ENCODE data around the gene HRH3.

DNA sequence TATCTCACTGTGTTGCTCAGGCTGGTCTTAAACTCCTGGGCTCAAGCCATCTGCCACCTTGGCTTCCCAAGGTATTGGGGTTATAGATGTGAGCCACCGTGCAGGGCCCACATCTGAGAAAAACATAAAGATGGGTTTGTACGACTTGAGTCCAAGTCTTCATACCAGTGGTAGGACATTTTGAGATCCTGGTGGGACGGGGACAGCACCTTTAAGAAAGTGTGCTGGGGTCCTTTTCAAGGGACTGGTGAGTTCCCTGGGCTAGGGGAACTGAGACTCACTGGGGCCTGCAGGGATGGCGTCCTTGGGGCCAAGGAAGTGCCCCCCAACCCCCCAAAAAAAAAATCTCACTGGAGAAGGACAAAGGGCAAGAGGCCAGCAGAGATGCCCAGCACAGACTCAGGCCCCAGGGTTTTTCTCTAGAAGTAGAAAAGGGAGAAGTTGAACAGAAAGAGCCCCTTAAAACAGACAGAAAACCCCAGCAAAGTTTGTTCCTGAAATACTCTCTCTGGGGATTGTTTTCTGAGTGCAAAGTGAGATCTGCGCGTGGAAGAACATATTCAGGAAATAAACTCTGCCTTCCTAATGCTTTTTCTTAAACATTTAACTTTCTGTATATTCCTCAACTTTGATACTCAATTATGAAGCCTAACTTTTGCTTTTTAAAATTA, 28.9 kb upstream of the HRH3 start:
- TF ChIP-seq, protein P1, sequence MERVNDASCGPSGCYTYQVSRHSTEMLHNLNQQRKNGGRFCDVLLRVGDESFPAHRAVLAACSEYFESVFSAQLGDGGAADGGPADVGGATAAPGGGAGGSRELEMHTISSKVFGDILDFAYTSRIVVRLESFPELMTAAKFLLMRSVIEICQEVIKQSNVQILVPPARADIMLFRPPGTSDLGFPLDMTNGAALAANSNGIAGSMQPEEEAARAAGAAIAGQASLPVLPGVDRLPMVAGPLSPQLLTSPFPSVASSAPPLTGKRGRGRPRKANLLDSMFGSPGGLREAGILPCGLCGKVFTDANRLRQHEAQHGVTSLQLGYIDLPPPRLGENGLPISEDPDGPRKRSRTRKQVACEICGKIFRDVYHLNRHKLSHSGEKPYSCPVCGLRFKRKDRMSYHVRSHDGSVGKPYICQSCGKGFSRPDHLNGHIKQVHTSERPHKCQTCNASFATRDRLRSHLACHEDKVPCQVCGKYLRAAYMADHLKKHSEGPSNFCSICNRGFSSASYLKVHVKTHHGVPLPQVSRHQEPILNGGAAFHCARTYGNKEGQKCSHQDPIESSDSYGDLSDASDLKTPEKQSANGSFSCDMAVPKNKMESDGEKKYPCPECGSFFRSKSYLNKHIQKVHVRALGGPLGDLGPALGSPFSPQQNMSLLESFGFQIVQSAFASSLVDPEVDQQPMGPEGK (tag by site-specific recombination; IDR thresholded peaks at IDR 0.05) = no peak
- TF ChIP-seq, protein P2, sequence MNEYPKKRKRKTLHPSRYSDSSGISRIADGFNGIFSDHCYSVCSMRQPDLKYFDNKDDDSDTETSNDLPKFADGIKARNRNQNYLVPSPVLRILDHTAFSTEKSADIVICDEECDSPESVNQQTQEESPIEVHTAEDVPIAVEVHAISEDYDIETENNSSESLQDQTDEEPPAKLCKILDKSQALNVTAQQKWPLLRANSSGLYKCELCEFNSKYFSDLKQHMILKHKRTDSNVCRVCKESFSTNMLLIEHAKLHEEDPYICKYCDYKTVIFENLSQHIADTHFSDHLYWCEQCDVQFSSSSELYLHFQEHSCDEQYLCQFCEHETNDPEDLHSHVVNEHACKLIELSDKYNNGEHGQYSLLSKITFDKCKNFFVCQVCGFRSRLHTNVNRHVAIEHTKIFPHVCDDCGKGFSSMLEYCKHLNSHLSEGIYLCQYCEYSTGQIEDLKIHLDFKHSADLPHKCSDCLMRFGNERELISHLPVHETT (tag by site-specific recombination; IDR thresholded peaks at IDR 0.05) = no peak
- TF ChIP-seq ZNF311 (tag by site-specific recombination; IDR thresholded peaks at IDR 0.05; ENCODE audit: borderline replicate concordance) (no peak), ZIC2 (tag by site-specific recombination; IDR thresholded peaks at IDR 0.05) (no peak), ZNF133 (tag by site-specific recombination; IDR thresholded peaks at IDR 0.05) (no peak), ZBTB1 (tag by site-specific recombination; IDR thresholded peaks at IDR 0.05) (no peak)
- TF ChIP-seq, protein P3, sequence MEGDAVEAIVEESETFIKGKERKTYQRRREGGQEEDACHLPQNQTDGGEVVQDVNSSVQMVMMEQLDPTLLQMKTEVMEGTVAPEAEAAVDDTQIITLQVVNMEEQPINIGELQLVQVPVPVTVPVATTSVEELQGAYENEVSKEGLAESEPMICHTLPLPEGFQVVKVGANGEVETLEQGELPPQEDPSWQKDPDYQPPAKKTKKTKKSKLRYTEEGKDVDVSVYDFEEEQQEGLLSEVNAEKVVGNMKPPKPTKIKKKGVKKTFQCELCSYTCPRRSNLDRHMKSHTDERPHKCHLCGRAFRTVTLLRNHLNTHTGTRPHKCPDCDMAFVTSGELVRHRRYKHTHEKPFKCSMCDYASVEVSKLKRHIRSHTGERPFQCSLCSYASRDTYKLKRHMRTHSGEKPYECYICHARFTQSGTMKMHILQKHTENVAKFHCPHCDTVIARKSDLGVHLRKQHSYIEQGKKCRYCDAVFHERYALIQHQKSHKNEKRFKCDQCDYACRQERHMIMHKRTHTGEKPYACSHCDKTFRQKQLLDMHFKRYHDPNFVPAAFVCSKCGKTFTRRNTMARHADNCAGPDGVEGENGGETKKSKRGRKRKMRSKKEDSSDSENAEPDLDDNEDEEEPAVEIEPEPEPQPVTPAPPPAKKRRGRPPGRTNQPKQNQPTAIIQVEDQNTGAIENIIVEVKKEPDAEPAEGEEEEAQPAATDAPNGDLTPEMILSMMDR (tag by site-specific recombination; IDR thresholded peaks at IDR 0.05) = no peak

Data from HEK293 (cell line).